GM18498 (cell line): ENCODE results near the gene RUSF1.
"Not testable (repeated sequence)": the region's sequence is repeated elsewhere in the genome, so short reads cannot be mapped to it uniquely, and the experiment has no call there.

Source experiments
- ATAC-seq: cut with Tn5 transposase; IDR thresholded peaks from one replicate; pipeline ENCODE4 v1.9.1; 2021; ENCODE audit warnings: mild to moderate bottlenecking, moderate library complexity; ENCODE audit not compliant: unreplicated experiment

RUSF1 gene

GRCh38 chr16:31487720-31488467, 20.3 kb downstream of the RUSF1 start:
- peak; percentile 85 for ATAC-seq

- ATAC-seq = no peak
Observed at GRCh38 chr16:31487071-31487719, 21.0 kb downstream of the RUSF1 start.

GRCh38 chr16:31486045-31486444, 22.1 kb downstream of the RUSF1 start:
- ATAC-seq = no peak

GRCh38 chr16:31485571-31485970, 22.6 kb downstream of the RUSF1 start:
- no peak for ATAC-seq

- no peak for ATAC-seq
Observed at GRCh38 chr16:31484491-31485171, 23.6 kb downstream of the RUSF1 start.

GRCh38 chr16:31484048-31484447, 24.1 kb downstream of the RUSF1 start:
- ATAC-seq = not testable (repeated sequence)

GRCh38 chr16:31483081-31483480, 25.1 kb downstream of the RUSF1 start, which contains the start of gene SLC5A2:
Gene SLC5A2, plus strand, starts transcription at chr16:31483123. Its CDS starts 14 bp downstream, at chr16:31483137.
- ATAC-seq = no peak

- no peak for ATAC-seq
Observed at GRCh38 chr16:31480851-31481536, 27.2 kb downstream of the RUSF1 start.

- no peak for ATAC-seq
Observed at GRCh38 chr16:31479751-31480150, 28.4 kb downstream of the RUSF1 start.

- no peak for ATAC-seq
Observed at GRCh38 chr16:31478956-31479355, 29.2 kb downstream of the RUSF1 start.

GRCh38 chr16:31477220-31478216, 30.7 kb downstream of the RUSF1 start:
- ATAC-seq = peak; percentile 30

- peak; percentile 63 for ATAC-seq
Observed at GRCh38 chr16:31476303-31477219, 31.6 kb downstream of the RUSF1 start.

GRCh38 chr16:31475946-31476302, 32.3 kb downstream of the RUSF1 start:
- no peak for ATAC-seq

GRCh38 chr16:31474773-31475738, 33.1 kb downstream of the RUSF1 start:
- ATAC-seq = no peak

- ATAC-seq = no peak
Observed at GRCh38 chr16:31474173-31474714, 33.9 kb downstream of the RUSF1 start.

- ATAC-seq = no peak
Observed at GRCh38 chr16:31473264-31473984, 34.8 kb downstream of the RUSF1 start.

- no peak for ATAC-seq
Observed at GRCh38 chr16:31472709-31473203, 35.4 kb downstream of the RUSF1 start.
